Measurements from ENCODE around the gene HECTD1.

Gene HECTD1

DNA sequence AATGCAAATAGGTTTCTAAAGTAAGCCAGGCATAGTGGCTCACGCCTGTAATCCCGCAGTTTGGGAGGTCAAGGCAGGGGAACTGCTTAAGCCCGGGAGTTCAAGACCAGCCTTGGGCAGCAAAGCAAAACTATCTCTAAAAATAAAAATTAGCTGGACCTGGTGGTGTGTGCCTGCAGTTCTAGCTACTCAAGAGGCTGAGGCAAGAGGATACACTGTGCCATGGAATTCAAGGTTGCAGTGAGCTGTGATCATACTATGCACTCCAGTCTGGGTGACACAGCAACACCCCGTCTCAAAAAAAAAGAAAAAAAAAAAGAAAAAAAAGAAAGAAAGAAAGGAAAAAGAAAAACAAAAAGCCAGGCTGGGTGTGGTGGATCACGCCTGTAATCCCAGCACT lies 46.3 kb downstream of the HECTD1 start:
- Histone ChIP-seq H3K27ac (replicated peaks; ENCODE audit: low read length) (no peak overlapping the region), H3K36me3 (replicated peaks in 1 of 2; ENCODE audit: control insufficient read depth in 2 of 2, insufficient read depth in 2 of 2, low read length in 2 of 2) (peaks cover 10 to 93% of the 10 kb centered on the region in 2 donors)
- WGBS, 2 donors (ENCODE audit: extremely low coverage in 2 of 2, insufficient read length in 2 of 2, insufficient replicate concordance in 1 of 2): no CpG with 5 or more reads among the region's 5 CpGs

DNA sequence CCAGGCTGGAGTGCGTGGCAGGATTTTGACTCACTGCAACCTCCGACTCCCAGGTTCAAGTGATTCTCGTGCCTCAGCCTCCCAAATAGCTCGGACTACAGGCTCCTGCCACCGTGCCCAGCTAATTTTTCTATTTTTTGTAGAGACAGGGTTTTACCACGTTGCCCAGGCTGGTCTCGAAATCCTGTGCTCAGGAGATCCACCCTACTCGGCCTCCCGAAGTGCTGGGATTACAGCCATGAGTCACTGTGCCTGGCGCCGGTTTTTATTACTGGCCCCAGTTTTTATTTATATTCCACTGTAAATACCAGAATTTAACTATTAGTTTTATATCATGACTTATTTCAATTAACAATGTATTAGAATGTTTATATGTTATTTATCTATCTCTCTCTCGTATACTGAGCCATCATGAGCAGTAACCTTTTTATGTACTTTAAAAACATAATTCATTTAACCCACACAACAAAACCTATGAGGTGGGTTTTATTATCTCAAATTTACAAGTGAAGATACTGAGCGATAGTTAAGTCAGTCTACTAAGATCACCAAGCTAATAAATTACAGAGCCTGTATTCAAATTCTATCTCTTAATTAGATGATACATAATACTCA lies 47.8 kb downstream of the HECTD1 start:
- no peak for DNase-seq (ENCODE audit: low spot score)
- Histone ChIP-seq H3K27ac (replicated peaks; ENCODE audit: low read length) (no peak overlapping the region), H4K91ac (ENCODE audit: low read depth, low read length, poor library complexity) (no peak overlapping the region), H3K18ac (ENCODE audit: low read length) (no peak overlapping the region), H4K8ac (ENCODE audit: low read depth, low read length) (no peak overlapping the region), H3K9me3 (replicated peaks in 1 of 2; ENCODE audit: control insufficient read depth in 2 of 2, insufficient read depth in 1 of 2, low read depth in 1 of 2, low read length in 2 of 2) (no peaks in the 10 kb centered on the region), H2BK12ac (ENCODE audit: low read length) (no peak overlapping the region), H3K4me3 (ENCODE audit: low read length in 2 of 2) (no peak overlapping the region), H3K4me2 (ENCODE audit: insufficient read depth, low read length, poor library complexity, severe bottlenecking) (no peak overlapping the region), H3K4me1 (ENCODE audit: control insufficient read depth in 2 of 2, insufficient read depth in 1 of 2, low read depth in 1 of 2, low read length in 2 of 2) (no peaks in the 10 kb centered on the region), H3K9ac (ENCODE audit: low read depth, low read length, poor library complexity) (no peak overlapping the region), H2BK15ac (ENCODE audit: low read length) (no peak overlapping the region), H3K4ac (ENCODE audit: low read length) (no peak overlapping the region), H2BK5ac (ENCODE audit: low read length) (no peak overlapping the region), H2AFZ (ENCODE audit: low read length) (no peak overlapping the region), H3K79me1 (ENCODE audit: low read depth, low read length) (peaks cover 2% of the 10 kb centered on the region), H3K36me3 (replicated peaks in 1 of 2; ENCODE audit: control insufficient read depth in 2 of 2, insufficient read depth in 2 of 2, low read length in 2 of 2) (peaks cover 9 to 92% of the 10 kb centered on the region in 2 donors), H3K23ac (ENCODE audit: low read depth, low read length, poor library complexity) (no peak overlapping the region), H3K27me3 (ENCODE audit: control insufficient read depth in 3 of 3, insufficient read depth in 3 of 3, low read depth in 1 of 3, low read length in 3 of 3) (no peaks in the 10 kb centered on the region), H2BK120ac (ENCODE audit: low read depth, low read length) (no peak overlapping the region), H2AK5ac (ENCODE audit: low read depth, low read length) (no peak overlapping the region), H3K14ac (ENCODE audit: low read length) (no peak overlapping the region)
- no CpG with 5 or more reads among the region's 13 CpGs for WGBS, 2 donors (ENCODE audit: extremely low coverage in 2 of 2, insufficient read length in 2 of 2, insufficient replicate concordance in 1 of 2)

More for the DNA sequence above, 46.3 kb downstream of the HECTD1 start:
- Histone ChIP-seq H2BK5ac (ENCODE audit: low read length) (no peak overlapping the region), H3K4me1 (ENCODE audit: control insufficient read depth in 2 of 2, insufficient read depth in 1 of 2, low read depth in 1 of 2, low read length in 2 of 2) (no peaks in the 10 kb centered on the region), H3K9me3 (replicated peaks in 1 of 2; ENCODE audit: control insufficient read depth in 2 of 2, insufficient read depth in 1 of 2, low read depth in 1 of 2, low read length in 2 of 2) (no peaks in the 10 kb centered on the region), H2AFZ (ENCODE audit: low read length) (no peak overlapping the region), H2BK15ac (ENCODE audit: low read length) (no peak overlapping the region), H3K18ac (ENCODE audit: low read length) (no peak overlapping the region), H3K4me3 (ENCODE audit: low read length in 2 of 2) (no peak overlapping the region), H2AK5ac (ENCODE audit: low read depth, low read length) (no peak overlapping the region), H3K27me3 (ENCODE audit: control insufficient read depth in 3 of 3, insufficient read depth in 3 of 3, low read depth in 1 of 3, low read length in 3 of 3) (no peaks in the 10 kb centered on the region), H2BK12ac (ENCODE audit: low read length) (no peak overlapping the region), H4K8ac (ENCODE audit: low read depth, low read length) (no peak overlapping the region), H3K4ac (ENCODE audit: low read length) (no peak overlapping the region), H4K91ac (ENCODE audit: low read depth, low read length, poor library complexity) (no peak overlapping the region), H2BK120ac (ENCODE audit: low read depth, low read length) (no peak overlapping the region), H3K14ac (ENCODE audit: low read length) (no peak overlapping the region), H3K79me1 (ENCODE audit: low read depth, low read length) (peaks cover 2% of the 10 kb centered on the region), H3K23ac (ENCODE audit: low read depth, low read length, poor library complexity) (no peak overlapping the region), H3K9ac (ENCODE audit: low read depth, low read length, poor library complexity) (no peak overlapping the region), H3K4me2 (ENCODE audit: insufficient read depth, low read length, poor library complexity, severe bottlenecking) (no peak overlapping the region)
- no peak for DNase-seq (ENCODE audit: low spot score)

DNA sequence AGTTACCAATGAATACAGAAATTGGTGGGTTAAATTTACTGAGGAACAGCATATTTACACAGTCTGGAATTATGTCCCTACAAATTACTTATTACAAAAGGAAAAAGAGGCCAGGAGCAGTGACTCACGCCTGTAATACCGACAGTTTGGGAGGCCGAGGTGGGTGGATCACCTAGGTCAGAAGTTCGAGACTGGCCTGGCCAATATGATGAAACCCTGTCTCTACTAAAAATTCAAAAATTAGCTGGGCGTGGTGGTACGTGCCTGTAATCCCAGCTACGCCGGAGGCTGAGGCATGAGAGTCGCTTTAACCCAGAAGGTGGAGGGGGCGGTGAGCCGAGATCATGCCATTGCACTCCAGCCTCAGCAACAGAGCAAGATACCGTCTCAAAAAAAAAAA lies 52.6 kb downstream of the HECTD1 start:
- H3K4me2 ChIP-seq (ENCODE audit: insufficient read depth, low read length, poor library complexity, severe bottlenecking): no peak overlapping the region
- H3K9me3 ChIP-seq (replicated peaks in 1 of 2; ENCODE audit: control insufficient read depth in 2 of 2, insufficient read depth in 1 of 2, low read depth in 1 of 2, low read length in 2 of 2): no peaks in the 10 kb centered on the region
- no peak for DNase-seq (ENCODE audit: low spot score)
- H3K9ac ChIP-seq (ENCODE audit: low read depth, low read length, poor library complexity): no peak overlapping the region
- H3K79me1 ChIP-seq (ENCODE audit: low read depth, low read length): no peaks in the 10 kb centered on the region
- no peak overlapping the region for H3K14ac ChIP-seq (ENCODE audit: low read length)
- H3K18ac ChIP-seq (ENCODE audit: low read length): no peak overlapping the region
- no peak overlapping the region for H2BK12ac ChIP-seq (ENCODE audit: low read length)
- H2BK5ac ChIP-seq (ENCODE audit: low read length): no peak overlapping the region
- H3K36me3 ChIP-seq (replicated peaks in 1 of 2; ENCODE audit: control insufficient read depth in 2 of 2, insufficient read depth in 2 of 2, low read length in 2 of 2): peaks cover 4 to 85% of the 10 kb centered on the region in 2 donors
- no peak overlapping the region for H2BK120ac ChIP-seq (ENCODE audit: low read depth, low read length)
- no peak overlapping the region for H2BK15ac ChIP-seq (ENCODE audit: low read length)
- no peak overlapping the region for H3K4ac ChIP-seq (ENCODE audit: low read length)
- no peak overlapping the region for H2AFZ ChIP-seq (ENCODE audit: low read length)
- no peak overlapping the region for H4K8ac ChIP-seq (ENCODE audit: low read depth, low read length)
- no peak overlapping the region for H4K91ac ChIP-seq (ENCODE audit: low read depth, low read length, poor library complexity)
- H3K4me3 ChIP-seq (ENCODE audit: low read length in 2 of 2): no peak overlapping the region
- H3K27me3 ChIP-seq (ENCODE audit: control insufficient read depth in 3 of 3, insufficient read depth in 3 of 3, low read depth in 1 of 3, low read length in 3 of 3): no peaks in the 10 kb centered on the region
- H3K23ac ChIP-seq (ENCODE audit: low read depth, low read length, poor library complexity): no peak overlapping the region
- H2AK5ac ChIP-seq (ENCODE audit: low read depth, low read length): no peak overlapping the region
- WGBS, 2 donors (ENCODE audit: extremely low coverage in 2 of 2, insufficient read length in 2 of 2, insufficient replicate concordance in 1 of 2): no CpG with 5 or more reads among the region's 12 CpGs
- no peak overlapping the region for H3K27ac ChIP-seq (replicated peaks; ENCODE audit: low read length)
- H3K4me1 ChIP-seq (ENCODE audit: control insufficient read depth in 2 of 2, insufficient read depth in 1 of 2, low read depth in 1 of 2, low read length in 2 of 2): no peaks in the 10 kb centered on the region

DNA sequence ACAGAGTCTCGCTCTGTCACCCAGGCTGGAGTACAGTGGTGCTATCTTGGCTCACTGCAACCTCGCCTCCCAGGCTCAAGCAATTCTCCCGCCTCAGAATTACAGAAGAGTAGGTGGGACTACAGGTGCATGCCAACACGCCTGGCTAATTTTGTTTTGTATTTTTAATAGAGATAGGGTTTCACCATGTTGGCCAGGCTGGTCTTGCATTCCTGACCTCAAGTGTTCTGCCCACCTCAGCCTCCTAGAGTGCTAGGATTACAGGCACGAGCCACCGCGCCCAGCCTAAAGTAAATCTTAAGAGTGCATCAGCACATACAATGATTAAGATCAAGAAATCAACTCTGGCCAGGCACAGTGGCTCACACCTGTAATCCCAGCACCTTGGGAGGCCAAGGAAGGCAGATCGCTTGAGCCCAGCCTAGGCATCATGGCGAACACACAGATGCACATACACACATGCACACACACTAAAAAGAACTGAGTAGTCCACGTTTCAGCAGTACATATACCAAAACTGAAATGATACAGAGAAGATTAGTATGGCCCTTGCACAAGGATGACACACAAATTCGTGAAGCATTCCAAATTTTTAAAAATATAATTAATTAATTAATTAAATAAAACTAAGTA lies 65.0 kb downstream of the HECTD1 start:
- Histone ChIP-seq H3K14ac (ENCODE audit: low read length) (no peak overlapping the region), H2BK5ac (ENCODE audit: low read length) (no peak overlapping the region), H3K18ac (ENCODE audit: low read length) (no peak overlapping the region), H2AK5ac (ENCODE audit: low read depth, low read length) (no peak overlapping the region), H2BK120ac (ENCODE audit: low read depth, low read length) (no peak overlapping the region), H2AFZ (ENCODE audit: low read length) (no peak overlapping the region), H3K36me3 (replicated peaks in 1 of 2; ENCODE audit: control insufficient read depth in 2 of 2, insufficient read depth in 2 of 2, low read length in 2 of 2) (peaks cover 15 to 100% of the 10 kb centered on the region in 2 donors), H3K27ac (replicated peaks; ENCODE audit: low read length) (no peak overlapping the region), H3K4me3 (ENCODE audit: low read length in 2 of 2) (no peak overlapping the region), H3K23ac (ENCODE audit: low read depth, low read length, poor library complexity) (no peak overlapping the region), H3K4me1 (ENCODE audit: control insufficient read depth in 2 of 2, insufficient read depth in 1 of 2, low read depth in 1 of 2, low read length in 2 of 2) (no peaks in the 10 kb centered on the region), H2BK12ac (ENCODE audit: low read length) (no peak overlapping the region), H2BK15ac (ENCODE audit: low read length) (no peak overlapping the region), H3K9me3 (replicated peaks in 1 of 2; ENCODE audit: control insufficient read depth in 2 of 2, insufficient read depth in 1 of 2, low read depth in 1 of 2, low read length in 2 of 2) (peaks cover 0 to 6% of the 10 kb centered on the region in 2 donors), H4K8ac (ENCODE audit: low read depth, low read length) (no peak overlapping the region), H4K91ac (ENCODE audit: low read depth, low read length, poor library complexity) (no peak overlapping the region), H3K9ac (ENCODE audit: low read depth, low read length, poor library complexity) (no peak overlapping the region), H3K4me2 (ENCODE audit: insufficient read depth, low read length, poor library complexity, severe bottlenecking) (no peak overlapping the region), H3K4ac (ENCODE audit: low read length) (no peak overlapping the region), H3K27me3 (ENCODE audit: control insufficient read depth in 3 of 3, insufficient read depth in 3 of 3, low read depth in 1 of 3, low read length in 3 of 3) (no peaks in the 10 kb centered on the region), H3K79me1 (ENCODE audit: low read depth, low read length) (peaks cover 2% of the 10 kb centered on the region)
- no peak for DNase-seq (ENCODE audit: low spot score)
- no CpG with 5 or more reads among the region's 11 CpGs for WGBS, 2 donors (ENCODE audit: extremely low coverage in 2 of 2, insufficient read length in 2 of 2, insufficient replicate concordance in 1 of 2)
